CD4-positive, alpha-beta T cell (primary cell): ENCODE measurements around the gene C13orf46. TPM values are rescaled to one million over a fixed set of nuclear protein-coding genes. Genes with fewer than 3 reads are reported as not detected.

Experiments used
- ATAC-seq: fragments of 200-7000 bp; cut with Tn5 transposase; one replicate; pipeline ENCODE4 v1.10.0; 2022; ENCODE audit warnings: mild to moderate bottlenecking; ENCODE audit not compliant: poor library complexity
- CTCF ChIA-PET: fragments of 350-600 bp; sonication (Branson Sonifier 250); formaldehyde crosslinking; loops from one replicate; lab custom pipeline; 2021; ENCODE audit warnings: antibody characterized with exemption, inconsistent platforms; lab: Charles Lee
- POLR2A ChIA-PET: fragments of 350-600 bp; sonication (Branson Sonifier 250); formaldehyde crosslinking; loops from one replicate; lab custom pipeline; 2021; ENCODE audit warnings: antibody characterized with exemption, inconsistent platforms; lab: Charles Lee
- DNase-seq, 14 experiments: peaks; one replicate each; pipeline ENCODE4 v3.0.0-alpha.2; 2013 to 2020; ENCODE audit warnings: mixed read lengths in 2 of 14
- H3K27ac ChIP-seq, 2 donors: one replicate each; pipeline versions ENCODE4 v1.5.1 to v1.7.0; 2013; ENCODE audit warnings: low read length in 2 of 2, low read depth in 1 of 2, mild to moderate bottlenecking in 1 of 2
- H3K27me3 ChIP-seq, 2 experiments: 1 replicate in 1 of 2; 2 replicates in 1 of 2; pipeline versions ENCODE4 v1.6.1 to v1.7.0; 2013; ENCODE audit warnings: low read length in 2 of 2, control low read depth in 1 of 2, mild to moderate bottlenecking in 1 of 2, moderate library complexity in 1 of 2; ENCODE audit not compliant: insufficient read depth in 2 of 2, control insufficient read depth in 1 of 2
- H3K36me3 ChIP-seq: one replicate; pipeline ENCODE4 v1.6.1; 2013; ENCODE audit warnings: low read length, control low read depth; ENCODE audit not compliant: insufficient read depth
- H3K4me1 ChIP-seq: one replicate; pipeline ENCODE4 v1.6.1; 2013; ENCODE audit warnings: low read length, control low read depth; ENCODE audit not compliant: insufficient read depth
- H3K4me3 ChIP-seq: one replicate; pipeline ENCODE4 v1.5.1; 2013; ENCODE audit warnings: mild to moderate bottlenecking, low read length, moderate library complexity
- H3K9me3 ChIP-seq, 2 experiments: 1 replicate in 1 of 2; 2 replicates in 1 of 2; pipeline versions ENCODE4 v1.6.1 to v1.7.0; 2013; ENCODE audit warnings: low read length in 2 of 2, mild to moderate bottlenecking in 2 of 2, control low read depth in 1 of 2, moderate library complexity in 1 of 2; ENCODE audit not compliant: control insufficient read depth in 1 of 2, insufficient read depth in 1 of 2
- H3K27ac Mint-ChIP-seq: one replicate; pipeline ENCODE4 v1.8.0; 2020; ENCODE audit warnings: mixed read lengths
- H3K27me3 Mint-ChIP-seq: one replicate; pipeline ENCODE4 v1.8.0; 2021; ENCODE audit warnings: mixed read lengths
- H3K36me3 Mint-ChIP-seq: one replicate; pipeline ENCODE4 v1.8.0; 2021; ENCODE audit warnings: low read depth, mixed read lengths
- H3K4me1 Mint-ChIP-seq: one replicate; pipeline ENCODE4 v1.8.0; 2021; ENCODE audit warnings: low read depth, mixed read lengths
- H3K4me3 Mint-ChIP-seq: one replicate; pipeline ENCODE4 v1.8.0; 2020; ENCODE audit warnings: mild to moderate bottlenecking, mixed read lengths
- H3K9me3 Mint-ChIP-seq: one replicate; pipeline ENCODE4 v1.8.0; 2020; ENCODE audit warnings: mixed read lengths
- CTCF ChIP-seq: fragments of 200-600 bp; IDR thresholded peaks from one replicate; pipeline ENCODE4 v1.8.0; 2022; ENCODE audit warnings: antibody characterized with exemption, mild to moderate bottlenecking
- intact Hi-C, 2 experiments: fragments of 100-400 bp; cut with DNase I in 1 of 2; cut with micrococcal nuclease in 1 of 2; formaldehyde crosslinking; loops; one replicate each; pipeline versions ENCODE4 v1.15.1 to v1.9.0; 2023 to 2025; cut with DNase I, micrococcal nuclease
- total RNA-seq, 174 experiments: library from RNA in 2 of 174; stranded (reverse) in 2 of 174; gene quantifications; one replicate each; pipeline ENCODE4 v1.2.3 and lab custom pipeline; 2021 to 2026

The C13orf46 gene
- total RNA-seq, 2 experiments from 2014 or later = 19.3 to 19.7 TPM

- Mint-ChIP-seq H3K4me3 (no peak overlapping the region), H3K36me3 (peaks cover 6% of the 10 kb centered on the region), H3K4me1 (no peaks in the 10 kb centered on the region), H3K27me3 (no peaks in the 10 kb centered on the region), H3K27ac (no peak overlapping the region), H3K9me3 (no peaks in the 10 kb centered on the region)
- H3K4me3 ChIP-seq = no peak overlapping the region
- TF ChIP-seq CTCF = no peak
- no peaks in the 10 kb centered on the region for H3K9me3 ChIP-seq
- H3K36me3 ChIP-seq = no peaks in the 10 kb centered on the region
- peaks cover 0 to 2% of the 10 kb centered on the region in 2 experiments for H3K27me3 ChIP-seq
- no peak overlapping the region for H3K27ac ChIP-seq
- ChIA-PET POLR2A (no interaction called here), CTCF (no interaction called here)
- ATAC-seq = no peak
- DNase-seq = no peak
- intact Hi-C loops = no loop called here
- H3K4me1 ChIP-seq = no peaks in the 10 kb centered on the region
Observed at GRCh38 chr13:113939129-113939943, 34.5 kb downstream of the C13orf46 start.

- H3K4me1 ChIP-seq = no peaks in the 10 kb centered on the region
- Mint-ChIP-seq H3K4me1 (no peaks in the 10 kb centered on the region), H3K36me3 (peaks cover 6% of the 10 kb centered on the region), H3K27ac (no peak overlapping the region), H3K9me3 (no peaks in the 10 kb centered on the region), H3K4me3 (no peak overlapping the region), H3K27me3 (no peaks in the 10 kb centered on the region)
- intact Hi-C loops = no loop called here
- no peak for TF ChIP-seq CTCF
- no peak for ATAC-seq
- CTCF ChIA-PET = no interaction called here
- H3K27me3 ChIP-seq = peaks cover 0 to 2% of the 10 kb centered on the region in 2 experiments
- no peak for DNase-seq
- POLR2A ChIA-PET = interaction anchor here (0.7 kb wide), 1 partner anchor 47 kb away, joined by 3 read pairs; no protein-coding TSS in a partner anchor
- no peak overlapping the region for H3K27ac ChIP-seq
- no peak overlapping the region for H3K4me3 ChIP-seq
- no peaks in the 10 kb centered on the region for H3K9me3 ChIP-seq
- H3K36me3 ChIP-seq = no peaks in the 10 kb centered on the region
Observed at GRCh38 chr13:113938716-113939115, 35.2 kb downstream of the C13orf46 start.

GRCh38 chr13:113938246-113938645, 35.6 kb downstream of the C13orf46 start:
- no peaks in the 10 kb centered on the region for H3K9me3 ChIP-seq
- H3K4me3 ChIP-seq = no peak overlapping the region
- DNase-seq = no peak
- intact Hi-C loops = no loop called here
- ChIA-PET POLR2A (interaction anchor here (0.7 kb wide), 1 partner anchor 46 kb away, joined by 3 read pairs; no protein-coding TSS in a partner anchor), CTCF (no interaction called here)
- Mint-ChIP-seq H3K9me3 (no peaks in the 10 kb centered on the region), H3K27ac (no peak overlapping the region), H3K4me1 (no peaks in the 10 kb centered on the region), H3K4me3 (no peak overlapping the region), H3K27me3 (no peaks in the 10 kb centered on the region), H3K36me3 (peaks cover 4% of the 10 kb centered on the region)
- H3K27me3 ChIP-seq = peaks cover 0 to 2% of the 10 kb centered on the region in 2 experiments
- ATAC-seq = no peak
- H3K27ac ChIP-seq = no peak overlapping the region
- H3K4me1 ChIP-seq = no peaks in the 10 kb centered on the region
- no peaks in the 10 kb centered on the region for H3K36me3 ChIP-seq
- no peak for TF ChIP-seq CTCF
